Thyroid gland (tissue), 4 donors: ENCODE measurements around the gene C17orf75. TPM values are rescaled to one million over a fixed set of nuclear protein-coding genes. Genes with fewer than 3 reads are reported as not detected.
A peak's percentile ranks its signal among the peaks of the same experiment; 100 is the strongest.
"Not testable (repeated sequence)": the region's sequence is repeated elsewhere in the genome, so short reads cannot be mapped to it uniquely, and the experiment has no call there.

Source experiments
- DNase-seq, 2 donors: peaks; one replicate each; pipeline ENCODE4 v3.0.0-alpha.2; 2019
- H3K27ac ChIP-seq, 3 donors: fragments of 200-600 bp; sonication (generic); 1 replicate in 2 of 3; 2 replicates in 1 of 3; pipeline ENCODE4 v1.5.1; 2016 to 2019; ENCODE audit warnings: mild to moderate bottlenecking in 1 of 3, moderate library complexity in 1 of 3
- H3K27me3 ChIP-seq: fragments of 200-600 bp; sonication (generic); one replicate; pipeline ENCODE4 v1.5.1; 2019
- H3K36me3 ChIP-seq, 2 donors: fragments of 200-600 bp; sonication (generic); one replicate each; pipeline ENCODE4 v1.5.1; 2016 to 2019
- H3K4me1 ChIP-seq, 2 donors: fragments of 200-600 bp; sonication (generic); one replicate each; pipeline ENCODE4 v1.5.1; 2017 to 2019
- H3K4me3 ChIP-seq, 3 donors: fragments of 200-600 bp; sonication (generic); replicated peaks in 1 of 3; 1 replicate in 2 of 3; 2 replicates in 1 of 3; pipeline ENCODE4 v1.5.1; 2016; ENCODE audit warnings: mild to moderate bottlenecking in 1 of 3
- H3K9me3 ChIP-seq: fragments of 200-600 bp; sonication (generic); one replicate; pipeline ENCODE4 v1.5.1; 2017
- CTCF ChIP-seq, 6 experiments: fragments of 200-600 bp in 3 of 6; fragments of 450-650 bp in 3 of 6; sonication (generic) in 3 of 6; IDR thresholded peaks; one replicate each; pipeline ENCODE4 v1.5.1; 2016 to 2019; ENCODE audit warnings: antibody characterized with exemption in 6 of 6, mild to moderate bottlenecking in 2 of 6, inconsistent platforms in 1 of 6, moderate library complexity in 1 of 6
- POLR2A ChIP-seq, 2 donors: fragments of 450-650 bp; IDR thresholded peaks; one replicate each; pipeline ENCODE4 v1.6.1; 2017; ENCODE audit warnings: antibody characterized with exemption in 2 of 2, mild to moderate bottlenecking in 2 of 2, moderate library complexity in 1 of 2
- WGBS, 2 donors: methylation state at CpG; one replicate each; pipeline ENCODE4 v1.1.5; 2017; 5-methylcytosine and 5-hydroxymethylcytosine counted together
- intact Hi-C: fragments of 100-400 bp; cut with DNase I; formaldehyde crosslinking; loops from one replicate; pipeline ENCODE4 v1.15.1; 2023
- total RNA-seq, 4 donors: library from RNA; depleted of rRNA; stranded (reverse); fragments of >200 nt; gene quantifications; one replicate each; pipeline ENCODE4 v1.2.3, GENCODE V29; 2016

C17orf75 gene
- total RNA-seq, 4 donors from 2014 or later: 16.1 to 27.7 (median 21.9) TPM

- Histone ChIP-seq H3K36me3 (no peaks in the 10 kb centered on the region), H3K27ac (no peak overlapping the region), H3K4me3 (peak overlapping the region in 1 of 3 donors; percentile 2), H3K9me3 (no peaks in the 10 kb centered on the region), H3K27me3 (no peaks in the 10 kb centered on the region), H3K4me1 (peaks cover 4 to 9% of the 10 kb centered on the region in 2 donors)
- TF ChIP-seq CTCF (IDR thresholded peaks at IDR 0.05) (no peak), POLR2A (IDR thresholded peaks at IDR 0.05) (no peak)
- DNase-seq: peak in 1 of 2 donors; percentile 37
- WGBS, 2 donors: 33 to 40% methylated on average over 11 of the region's 11 CpGs
- intact Hi-C loops: no loop called here
These were observed 18.0 kb downstream of the C17orf75 start for GRCh38 chr17:32323811-32324491.

- intact Hi-C loops: no loop called here
- H3K4me3 ChIP-seq: no peak overlapping the region
- 95 to 98% methylated on average over 7 to 8 of the region's 10 CpGs for WGBS, 2 donors
- no peak for TF ChIP-seq POLR2A (IDR thresholded peaks at IDR 0.05)
- no peak for TF ChIP-seq CTCF (IDR thresholded peaks at IDR 0.05)
- H3K27ac ChIP-seq: no peak overlapping the region
- no peak for DNase-seq
- peaks cover 4 to 9% of the 10 kb centered on the region in 2 donors for H3K4me1 ChIP-seq
- no peaks in the 10 kb centered on the region for H3K9me3 ChIP-seq
- no peaks in the 10 kb centered on the region for H3K36me3 ChIP-seq
- no peaks in the 10 kb centered on the region for H3K27me3 ChIP-seq
These were observed 18.9 kb downstream of the C17orf75 start for GRCh38 chr17:32323046-32323445.

GRCh38 chr17:32320847-32321246 is 21.1 kb downstream of the C17orf75 start:
- 94 to 97% methylated on average over 14 to 15 of the region's 15 CpGs for WGBS, 2 donors
- H3K4me1 ChIP-seq: peaks cover 4 to 9% of the 10 kb centered on the region in 2 donors

GRCh38 chr17:32320080-32320479 is 21.9 kb downstream of the C17orf75 start:
- H3K36me3 ChIP-seq, H3K27me3 ChIP-seq, H3K4me1 ChIP-seq, DNase-seq, H3K9me3 ChIP-seq, H3K27ac ChIP-seq, H3K4me3 ChIP-seq: not testable (repeated sequence)
- WGBS, 2 donors: 83 to 89% methylated on average over 6 of the region's 6 CpGs
- intact Hi-C loops: loop anchor here (2.0 kb wide), 1 partner anchor 67 kb away; no protein-coding TSS in a partner anchor

More at GRCh38 chr17:32320847-32321246, 21.1 kb downstream of the C17orf75 start:
- no peak for TF ChIP-seq CTCF (IDR thresholded peaks at IDR 0.05)
- no peak for TF ChIP-seq POLR2A (IDR thresholded peaks at IDR 0.05)
- Histone ChIP-seq H3K27ac (no peak overlapping the region), H3K27me3 (no peaks in the 10 kb centered on the region), H3K4me3 (no peak overlapping the region), H3K9me3 (no peaks in the 10 kb centered on the region), H3K36me3 (no peaks in the 10 kb centered on the region)
- no peak for DNase-seq
- intact Hi-C loops: loop anchor here (2.0 kb wide), 1 partner anchor 68 kb away; no protein-coding TSS in a partner anchor

GRCh38 chr17:32319548-32319905 is 22.4 kb downstream of the C17orf75 start:
- no peak overlapping the region for H3K4me3 ChIP-seq
- H3K9me3 ChIP-seq: no peaks in the 10 kb centered on the region
- H3K27ac ChIP-seq: no peak overlapping the region
- intact Hi-C loops: no loop called here
- H3K27me3 ChIP-seq: no peaks in the 10 kb centered on the region
- WGBS, 2 donors: 15 to 18% methylated on average over 5 of the region's 5 CpGs
- no peak for TF ChIP-seq POLR2A (IDR thresholded peaks at IDR 0.05)
- peak; percentile 72 to 93 (median 88) for TF ChIP-seq CTCF (IDR thresholded peaks at IDR 0.05)
- no peaks in the 10 kb centered on the region for H3K36me3 ChIP-seq
- H3K4me1 ChIP-seq: peaks cover 4 to 9% of the 10 kb centered on the region in 2 donors
- peak; percentile 67 for DNase-seq
